Neural cell (in vitro differentiated cells): ENCODE measurements around the gene DNM3. TPM values are rescaled to one million over a fixed set of nuclear protein-coding genes. Genes with fewer than 3 reads are reported as not detected.

Experiments
- H2AFZ ChIP-seq: fragments of 200-600, 300-800 bp; sonication (generic), shearing (Covaris generic); 2 replicates; pipeline ENCODE4 v1.6.0; 2014; ENCODE audit warnings: low read depth, mild to moderate bottlenecking, antibody characterized with exemption, low read length, moderate library complexity
- H3F3A ChIP-seq: fragments of 200-600 bp; shearing (Covaris generic); 2 replicates; pipeline ENCODE4 v1.6.1; 2016; ENCODE audit warnings: mild to moderate bottlenecking, moderate library complexity, mixed read lengths, antibody characterized with exemption, low read length; ENCODE audit not compliant: insufficient read depth, poor library complexity, severe bottlenecking
- H3K27ac ChIP-seq: fragments of 200-600, 300-800 bp; sonication (generic), shearing (Covaris generic); 2 replicates; pipeline ENCODE4 v1.5.1; 2014; ENCODE audit warnings: mild to moderate bottlenecking, low read length, moderate library complexity
- H3K27me3 ChIP-seq: fragments of 300-800, 200-600 bp; sonication (generic), shearing (Covaris generic); 2 replicates; pipeline ENCODE4 v1.6.0; 2014; ENCODE audit warnings: mild to moderate bottlenecking, low read depth, low read length, moderate library complexity; ENCODE audit not compliant: insufficient read depth
- H3K36me3 ChIP-seq: fragments of 300-800, 200-600 bp; sonication (generic), shearing (Covaris generic); 2 replicates; pipeline ENCODE4 v1.5.1; 2014; ENCODE audit warnings: mild to moderate bottlenecking, antibody characterized with exemption, low read length, moderate library complexity; ENCODE audit not compliant: insufficient read depth
- H3K4me2 ChIP-seq: fragments of 300-800, 200-600 bp; sonication (generic), shearing (Covaris generic); 2 replicates; pipeline ENCODE4 v1.6.0; 2014; ENCODE audit warnings: mild to moderate bottlenecking, low read length
- H3K4me3 ChIP-seq: fragments of 300-800, 200-600 bp; sonication (generic), shearing (Covaris generic); 2 replicates; pipeline ENCODE4 v1.5.1; 2014; ENCODE audit warnings: mild to moderate bottlenecking, low read length, moderate library complexity
- H3K79me2 ChIP-seq: fragments of 200-600 bp; shearing (Covaris generic); replicated peaks from 2 replicates; pipeline ENCODE4 v1.6.0; 2014; ENCODE audit warnings: mild to moderate bottlenecking, low read length, moderate library complexity; ENCODE audit not compliant: insufficient read depth
- H3K9ac ChIP-seq: fragments of 300-800, 200-600 bp; sonication (generic), shearing (Covaris generic); 2 replicates; pipeline ENCODE4 v1.6.1; 2016; ENCODE audit warnings: mild to moderate bottlenecking, low read length, mixed read lengths
- H3K9me2 ChIP-seq: fragments of 200-600 bp; shearing (Covaris generic); 2 replicates; pipeline ENCODE4 v1.6.1; 2016; ENCODE audit warnings: mild to moderate bottlenecking, low read length, mixed read lengths; ENCODE audit not compliant: insufficient read depth
- H3K9me3 ChIP-seq: fragments of 200-600, 300-800 bp; sonication (generic), shearing (Covaris generic); 2 replicates; pipeline ENCODE4 v1.6.1; 2016; ENCODE audit warnings: mild to moderate bottlenecking, mixed run types, low read length, moderate library complexity, mixed read lengths
- H4K20me1 ChIP-seq: fragments of 200-600 bp; shearing (Covaris generic); 2 replicates; pipeline ENCODE4 v1.6.1; 2016; ENCODE audit warnings: mild to moderate bottlenecking, mixed run types; ENCODE audit not compliant: insufficient read depth
- CTCF ChIP-seq: fragments of 450-650 bp; IDR thresholded peaks from 2 replicates; pipeline ENCODE4 v1.5.1; 2014; ENCODE audit warnings: antibody characterized with exemption, mild to moderate bottlenecking, moderate library complexity; ENCODE audit not compliant: poor library complexity, severe bottlenecking
- EP300 ChIP-seq: fragments of 450-650 bp; conservative IDR thresholded peaks from 2 replicates; pipeline ENCODE4 v1.6.1; 2014; ENCODE audit warnings: antibody characterized with exemption, mild to moderate bottlenecking, moderate library complexity; ENCODE audit not compliant: poor library complexity, severe bottlenecking
- EZH2 ChIP-seq: fragments of 200-600, 300-800 bp; shearing (Covaris generic), sonication (generic); IDR thresholded peaks from 2 replicates; pipeline ENCODE4 v1.6.1; 2014; ENCODE audit warnings: antibody characterized with exemption, low read length, borderline replicate concordance, mild to moderate bottlenecking; ENCODE audit not compliant: insufficient read depth, poor library complexity, severe bottlenecking
- MXI1 ChIP-seq: fragments of 450-650 bp; conservative IDR thresholded peaks from 2 replicates; pipeline ENCODE4 v1.6.1; 2014; ENCODE audit warnings: antibody characterized with exemption, mild to moderate bottlenecking; ENCODE audit not compliant: poor library complexity, severe bottlenecking
- POLR2AphosphoS5 ChIP-seq: IDR thresholded peaks from 2 replicates; pipeline ENCODE4 v1.6.1; 2012
- RAD21 ChIP-seq: fragments of 450-650 bp; conservative IDR thresholded peaks from 2 replicates; pipeline ENCODE4 v1.6.1; 2014; ENCODE audit warnings: antibody characterized with exemption, mild to moderate bottlenecking, moderate library complexity
- REST ChIP-seq: IDR thresholded peaks from 2 replicates; pipeline ENCODE4 v1.6.1; 2012; ENCODE audit warnings: borderline replicate concordance
- SMC3 ChIP-seq: fragments of 450-650 bp; conservative IDR thresholded peaks from 2 replicates; pipeline ENCODE4 v1.6.1; 2014; ENCODE audit warnings: antibody characterized with exemption, mild to moderate bottlenecking, moderate library complexity; ENCODE audit not compliant: poor library complexity
- TAF1 ChIP-seq: IDR thresholded peaks from 2 replicates; pipeline ENCODE4 v1.6.1; 2012; ENCODE audit warnings: low read depth
- polyA plus RNA-seq: library from polyadenylated mRNA; depleted of rRNA; stranded (reverse); fragments of >200 nt; gene quantifications from 2 replicates; pipeline ENCODE4 v1.2.3, GENCODE V29; 2014

The DNM3 gene
- polyA plus RNA-seq, 1 donor from 2014 or later, result 37.1 TPM

- Histone ChIP-seq H3K36me3 (no peaks in the 10 kb centered on the region), H3K4me3 (no peak overlapping the region), H3K9ac (no peak overlapping the region), H3K27me3 (no peaks in the 10 kb centered on the region), H3K4me2 (no peak overlapping the region), H4K20me1 (no peaks in the 10 kb centered on the region), H3K9me2 (no peaks in the 10 kb centered on the region), H3K9me3 (no peaks in the 10 kb centered on the region), H3K27ac (no peak overlapping the region), H2AFZ (no peak overlapping the region), H3F3A (no peaks in the 10 kb centered on the region), H3K79me2 (no peaks in the 10 kb centered on the region)
- no peak for TF ChIP-seq EZH2
- no peak for TF ChIP-seq RAD21
- no peak for TF ChIP-seq SMC3
- TF ChIP-seq POLR2AphosphoS5, result no peak
- no peak for TF ChIP-seq EP300
- no peak for TF ChIP-seq REST
- no peak for TF ChIP-seq TAF1
- TF ChIP-seq CTCF, result no peak
- TF ChIP-seq MXI1, result no peak
Measured at GRCh38 chr1:171807556-171807955, 33.7 kb upstream of the DNM3 start.

- Histone ChIP-seq H3K9me3 (no peaks in the 10 kb centered on the region), H3K4me2 (no peak overlapping the region), H3F3A (no peaks in the 10 kb centered on the region), H3K4me3 (no peak overlapping the region), H3K36me3 (no peaks in the 10 kb centered on the region), H3K9ac (no peak overlapping the region), H2AFZ (no peak overlapping the region), H3K27ac (no peak overlapping the region), H3K79me2 (no peaks in the 10 kb centered on the region), H4K20me1 (no peaks in the 10 kb centered on the region), H3K27me3 (no peaks in the 10 kb centered on the region), H3K9me2 (no peaks in the 10 kb centered on the region)
- TF ChIP-seq POLR2AphosphoS5, result no peak
- TF ChIP-seq RAD21, result no peak
- TF ChIP-seq CTCF, result no peak
- no peak for TF ChIP-seq TAF1
- TF ChIP-seq EZH2, result no peak
- no peak for TF ChIP-seq MXI1
- TF ChIP-seq EP300, result no peak
- TF ChIP-seq REST, result no peak
- TF ChIP-seq SMC3, result no peak
Measured at GRCh38 chr1:171809834-171810233, 31.5 kb upstream of the DNM3 start.
